Stimulated activated CD4-positive, alpha-beta T cell treated with anti-CD3 and anti-CD28 coated beads, Interleukin-15, amount 100 ng/mL, for 48 hours (primary cell): ENCODE measurements around the gene PLEK2.
"Not testable (repeated sequence)": the region's sequence is repeated elsewhere in the genome, so short reads cannot be mapped to it uniquely, and the experiment has no call there.

Source experiments
- DNase-seq, 2 donors: peaks; one replicate each; pipeline ENCODE4 v3.0.0-alpha.2; 2020; ENCODE audit warnings: low read depth in 2 of 2

The PLEK2 gene

DNA sequence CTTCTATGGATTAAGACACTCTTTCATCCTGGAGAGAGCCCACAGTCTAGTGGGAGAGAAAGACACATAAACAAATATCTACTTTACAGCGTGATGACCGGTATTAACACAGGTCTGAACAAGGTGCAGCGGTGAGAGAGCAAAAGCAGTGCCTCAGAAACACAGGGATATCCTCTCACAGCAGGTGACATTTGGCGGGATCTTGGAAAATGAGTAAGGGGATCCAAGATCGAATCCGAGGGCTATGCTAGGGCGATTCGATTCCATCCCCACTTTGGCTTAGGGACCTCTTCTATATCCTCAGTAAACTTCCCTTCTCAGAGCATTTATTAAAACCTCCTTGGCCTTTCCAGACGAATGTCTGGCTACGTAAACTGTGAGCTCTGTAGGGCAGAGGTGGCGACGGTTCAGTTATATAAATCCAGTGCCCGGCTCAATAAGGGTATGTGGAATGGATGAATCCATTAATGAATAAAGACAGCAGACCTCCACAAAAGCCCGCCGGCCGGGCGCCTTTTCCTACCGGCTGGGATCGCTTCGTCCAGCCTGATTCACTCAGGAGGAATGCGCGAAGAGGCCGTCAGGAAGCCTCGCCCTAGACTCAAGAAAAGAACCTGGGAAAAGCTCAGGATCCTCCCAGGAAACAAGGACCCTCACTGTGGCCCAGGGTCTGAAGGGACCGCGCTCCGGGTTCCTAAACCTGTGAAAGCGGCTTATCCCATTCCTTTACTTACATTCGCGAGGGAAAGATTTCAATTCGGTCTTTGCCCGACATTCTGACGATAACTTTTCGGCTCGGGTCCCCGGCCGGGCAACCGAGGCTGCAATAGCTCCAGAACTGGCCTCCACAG, 52.8 kb downstream of the PLEK2 start:
- DNase-seq: no peak

DNA sequence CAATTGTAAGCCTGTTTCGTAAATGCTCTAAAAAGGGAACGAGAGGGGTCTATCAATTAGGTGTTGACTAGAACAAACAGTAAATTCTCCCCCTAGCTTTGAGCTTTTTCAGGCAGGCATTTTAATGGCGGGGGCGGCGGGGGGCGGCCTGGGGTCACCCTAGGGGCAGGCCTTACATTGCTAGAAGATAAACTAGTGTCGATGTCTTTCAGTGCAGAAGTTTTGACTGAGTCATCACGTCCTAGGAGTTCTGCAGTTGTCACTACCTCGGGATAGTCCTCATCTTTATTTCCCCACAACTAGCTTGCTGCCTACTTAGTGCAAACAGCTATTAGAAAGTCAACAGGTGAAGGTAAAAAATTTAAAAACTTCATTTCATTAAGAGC, 54.0 kb downstream of the PLEK2 start:
- DNase-seq: no peak

- DNase-seq: no peak
Observed at GRCh38 chr14:67357186-67357968, 54.6 kb downstream of the PLEK2 start.

DNA sequence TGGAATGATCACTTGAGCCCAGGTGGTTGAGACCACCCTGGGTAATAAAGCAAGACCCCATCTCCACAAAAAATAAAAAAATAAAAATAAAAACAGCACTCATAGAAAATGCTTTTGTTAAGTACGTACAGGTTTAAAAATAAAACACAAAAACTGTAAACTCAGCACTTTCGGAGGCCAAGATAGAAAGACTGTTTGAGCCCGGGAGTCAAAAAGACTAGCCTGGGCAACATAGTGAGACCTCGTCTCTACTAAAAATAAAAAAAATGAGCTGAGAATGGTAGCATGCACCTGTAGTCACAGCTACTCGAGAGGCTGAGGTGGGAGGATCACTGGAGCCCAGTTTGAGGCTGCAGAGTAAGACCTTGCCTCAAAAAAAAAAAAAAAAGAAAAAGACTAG, 59.9 kb downstream of the PLEK2 start:
- DNase-seq: no peak

DNA sequence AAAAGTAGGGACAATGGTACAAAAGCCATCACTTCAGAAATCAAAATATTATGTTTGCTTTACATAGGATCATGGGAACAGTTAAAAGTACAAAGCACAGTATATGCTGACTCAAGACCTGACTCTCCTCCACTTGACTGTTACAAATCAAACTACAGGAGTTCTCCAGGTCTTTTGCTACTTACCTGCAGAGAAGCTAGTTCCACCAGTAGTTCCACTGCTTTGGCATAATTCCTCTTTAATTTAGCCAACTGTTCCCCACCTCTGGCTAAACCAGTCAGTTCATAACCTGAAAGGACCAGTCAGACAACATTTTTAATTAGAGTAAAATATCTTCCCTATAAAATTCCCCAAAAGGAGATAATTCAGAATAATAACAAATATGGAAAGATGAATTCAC, 66.4 kb downstream of the PLEK2 start:
- DNase-seq: no peak

DNA sequence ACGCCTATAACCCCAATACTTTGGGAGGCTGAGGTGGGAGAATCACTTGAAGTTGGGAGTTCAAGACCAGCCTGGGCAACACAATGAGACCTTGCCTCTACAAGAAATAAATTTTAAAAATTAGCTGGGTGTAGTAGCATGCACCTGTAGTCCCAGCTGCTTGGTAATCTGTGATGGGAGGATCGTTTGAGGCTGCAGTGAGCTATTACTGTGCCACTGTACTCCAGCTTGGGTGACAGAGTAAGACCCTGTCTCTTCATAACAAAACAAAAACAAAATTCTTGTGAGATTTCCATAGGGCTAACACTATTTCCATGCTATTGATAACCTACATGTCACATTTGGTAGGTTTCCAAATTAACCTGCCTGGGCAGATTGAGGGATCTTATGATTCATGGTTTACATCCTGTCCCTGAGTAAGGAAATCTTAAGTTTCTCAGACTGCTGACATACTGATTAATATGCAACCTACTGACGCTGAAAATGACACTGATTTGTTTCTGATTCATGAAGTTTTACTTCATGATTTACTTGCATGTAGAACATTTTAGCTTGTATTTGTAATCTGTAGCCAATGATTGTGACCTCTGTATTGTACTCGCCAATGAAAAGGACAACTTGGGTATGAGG, 68.2 kb downstream of the PLEK2 start:
- no peak for DNase-seq

- DNase-seq: not testable (repeated sequence)
Observed at GRCh38 chr14:67341231-67341630, 70.7 kb downstream of the PLEK2 start.
